ENCODE results near the gene SMARCB1. TPM values are rescaled to one million over a fixed set of nuclear protein-coding genes. Genes with fewer than 3 reads are reported as not detected.

SMARCB1 gene
- total RNA-seq, 1 experiment from 2014 or later = 136 TPM

DNA sequence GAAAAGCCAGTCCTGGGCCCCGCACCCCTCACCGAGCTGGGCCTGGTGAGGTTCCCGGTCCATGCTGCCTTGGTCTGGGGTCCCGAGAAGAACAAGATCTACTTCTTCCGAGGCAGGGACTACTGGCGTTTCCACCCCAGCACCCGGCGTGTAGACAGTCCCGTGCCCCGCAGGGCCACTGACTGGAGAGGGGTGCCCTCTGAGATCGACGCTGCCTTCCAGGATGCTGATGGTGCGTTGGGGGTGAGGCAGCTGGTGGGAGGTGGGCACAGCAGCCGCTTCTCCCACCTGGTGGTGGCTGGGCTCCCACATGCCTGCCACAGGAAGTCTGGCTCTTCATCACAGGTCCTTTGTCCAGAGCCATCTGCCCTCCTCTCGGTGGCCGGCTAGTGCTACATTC is 4.5 kb upstream of the SMARCB1 start:
- H4K91ac ChIP-seq (ENCODE audit: insufficient read length, low read depth, low read length) = no peak overlapping the region
- no peak overlapping the region for H3T11ph ChIP-seq (ENCODE audit: low read length)
- no peaks in the 10 kb centered on the region for H3K36me3 Mint-ChIP-seq (ENCODE audit: insufficient read depth in 1 of 3, low read depth in 3 of 3)
- H4K20me1 ChIP-seq (ENCODE audit: control insufficient read depth, insufficient read depth, insufficient read length) = no peaks in the 10 kb centered on the region
- H2BK5ac ChIP-seq (ENCODE audit: insufficient read length, low read length) = no peak overlapping the region
- H3K9ac ChIP-seq (ENCODE audit: extremely low read depth, insufficient read length, low read length) = no peak overlapping the region
- H3K4me2 ChIP-seq (ENCODE audit: insufficient read depth, insufficient read length, low read length) = no peak overlapping the region
- H3K9me3 Mint-ChIP-seq = no peaks in the 10 kb centered on the region
- H4K5ac ChIP-seq (ENCODE audit: insufficient read length, low read depth, low read length) = no peak overlapping the region
- no peak overlapping the region for H3K4me3 Mint-ChIP-seq
- H3K27ac ChIP-seq (ENCODE audit: insufficient read length, low read depth, low read length) = no peak overlapping the region
- H4K8ac ChIP-seq (replicated peaks; ENCODE audit: insufficient read length, low read depth, low read length) = no peak overlapping the region
- no peak overlapping the region for H3K56ac ChIP-seq (ENCODE audit: insufficient read length, low read depth, low read length)
- H2BK120ac ChIP-seq (ENCODE audit: low read depth, low read length, poor library complexity, severe bottlenecking) = no peak overlapping the region
- no peaks in the 10 kb centered on the region for H3K79me2 ChIP-seq (ENCODE audit: insufficient read depth, low read length)
- no peak overlapping the region for H2AFZ ChIP-seq (ENCODE audit: low read length)
- H3K27me3 ChIP-seq (ENCODE audit: insufficient read depth, low read length) = no peaks in the 10 kb centered on the region
- no peak overlapping the region for H2BK15ac ChIP-seq (ENCODE audit: low read depth, low read length)
- H3K4me1 ChIP-seq (ENCODE audit: insufficient read depth, low read length) = no peaks in the 10 kb centered on the region
- H2BK12ac ChIP-seq (ENCODE audit: insufficient read length, low read depth, low read length) = no peak overlapping the region
- no peaks in the 10 kb centered on the region for H3K9me3 ChIP-seq (ENCODE audit: control insufficient read depth, low read depth, low read length)
- peaks cover 2% of the 10 kb centered on the region for H3K23me2 ChIP-seq (ENCODE audit: insufficient read length, low read depth, low read length, poor library complexity, severe bottlenecking)
- H3K4ac ChIP-seq (ENCODE audit: low read depth, low read length) = no peak overlapping the region
- H3K18ac ChIP-seq (ENCODE audit: insufficient read length, low read depth, low read length) = no peak overlapping the region
- no peaks in the 10 kb centered on the region for H3K27me3 Mint-ChIP-seq (ENCODE audit: low read depth)
- H3K4me1 Mint-ChIP-seq = peaks cover 9 to 11% of the 10 kb centered on the region in 2 experiments
- no peaks in the 10 kb centered on the region for H3K79me1 ChIP-seq (ENCODE audit: insufficient read depth, low read depth, low read length, poor library complexity, severe bottlenecking)
- no peak overlapping the region for H3K14ac ChIP-seq (ENCODE audit: insufficient read depth, low read length)
- no peak overlapping the region for H3K27ac Mint-ChIP-seq
- H3K23ac ChIP-seq (ENCODE audit: insufficient read length, low read depth, low read length) = no peak overlapping the region
- no CpG with 5 or more reads among the region's 16 CpGs for WGBS (ENCODE audit: extremely low coverage, insufficient read length, low lambda C conversion rate)
- H2BK20ac ChIP-seq (ENCODE audit: low read depth, low read length, poor library complexity, severe bottlenecking) = no peak overlapping the region
- H2AK5ac ChIP-seq (ENCODE audit: insufficient read length, low read length) = no peak overlapping the region
- TF ChIP-seq, protein P1, sequence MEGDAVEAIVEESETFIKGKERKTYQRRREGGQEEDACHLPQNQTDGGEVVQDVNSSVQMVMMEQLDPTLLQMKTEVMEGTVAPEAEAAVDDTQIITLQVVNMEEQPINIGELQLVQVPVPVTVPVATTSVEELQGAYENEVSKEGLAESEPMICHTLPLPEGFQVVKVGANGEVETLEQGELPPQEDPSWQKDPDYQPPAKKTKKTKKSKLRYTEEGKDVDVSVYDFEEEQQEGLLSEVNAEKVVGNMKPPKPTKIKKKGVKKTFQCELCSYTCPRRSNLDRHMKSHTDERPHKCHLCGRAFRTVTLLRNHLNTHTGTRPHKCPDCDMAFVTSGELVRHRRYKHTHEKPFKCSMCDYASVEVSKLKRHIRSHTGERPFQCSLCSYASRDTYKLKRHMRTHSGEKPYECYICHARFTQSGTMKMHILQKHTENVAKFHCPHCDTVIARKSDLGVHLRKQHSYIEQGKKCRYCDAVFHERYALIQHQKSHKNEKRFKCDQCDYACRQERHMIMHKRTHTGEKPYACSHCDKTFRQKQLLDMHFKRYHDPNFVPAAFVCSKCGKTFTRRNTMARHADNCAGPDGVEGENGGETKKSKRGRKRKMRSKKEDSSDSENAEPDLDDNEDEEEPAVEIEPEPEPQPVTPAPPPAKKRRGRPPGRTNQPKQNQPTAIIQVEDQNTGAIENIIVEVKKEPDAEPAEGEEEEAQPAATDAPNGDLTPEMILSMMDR (conservative IDR thresholded peaks at IDR 0.05) = no peak
- no peak for DNase-seq
